Heart left ventricle (tissue), 13 donors: ENCODE data around the gene ZNF148.

ENCODE experiments used
- CTCF ChIP-seq, 12 donors: fragments of 200-600 bp; sonication (generic) in 4 of 12; IDR thresholded peaks; one replicate each; pipeline versions ENCODE4 v1.5.0 to v1.8.0; 2018 to 2022; ENCODE audit warnings: antibody characterized with exemption in 12 of 12, mild to moderate bottlenecking in 5 of 12
- POLR2A ChIP-seq, 2 donors: fragments of 450-650 bp; IDR thresholded peaks; one replicate each; pipeline ENCODE4 v1.6.1; 2017; ENCODE audit warnings: antibody characterized with exemption in 2 of 2, mild to moderate bottlenecking in 2 of 2, moderate library complexity in 2 of 2
- donor health status: ischemic (EF 13 %, LVEDD 7.1; RV severe dilation, severe dysfunction).
- donor health status: DM: no; HTN: yes; CAD: no.
- donor health status: DM: no; HTN: no; CAD: no.
- donor health status: ischemic (EF 25% LVEDD 6.9; RV normal size, moderate dysfunction).
- donor health status: ischemic (EF 25% LVEDD 5.7; RV mildly dilated, moderate dysfunction).
- donor health status: ischemic (EF 35%, LVEDD 5.7; RV mildly dilated, moderate dysfunction).
- donor health status: nonischemic (EF 11% LVEDD 7.7; RV severe dilation, severe dysfunction).
- donor health status: DM: yes; HTN: yes; CAD: no.
- donor health status: PGD.
- donor health status: ischemic (EF 29% LVEDD 5.4; RV normal size, mild dysfunction).
- donor health status: nonischemic (EF 23%, LVEDD 6.1; RV moderate dilation, normal function).

GRCh38 chr3:125289429-125289981 lies 85.6 kb downstream of the ZNF148 start:
- no peak for TF ChIP-seq CTCF (IDR thresholded peaks at IDR 0.05)
- TF ChIP-seq POLR2A (IDR thresholded peaks at IDR 0.05): no peak
